Gastrocnemius medialis (tissue), 4 donors: Measurements from ENCODE around the gene EIF3CL. TPM values are rescaled to one million over a fixed set of nuclear protein-coding genes. Genes with fewer than 3 reads are reported as not detected.
"Not testable (repeated sequence)": the region's sequence is repeated elsewhere in the genome, so short reads cannot be mapped to it uniquely, and the experiment has no call there.

ENCODE experiments used
- ATAC-seq, 2 donors: fragments of 150-250 bp; one replicate each; pipeline ENCODE4 v1.9.1; 2016
- DNase-seq, 2 donors: peaks; one replicate each; pipeline ENCODE4 v3.0.0-alpha.2; 2019
- H3K27ac ChIP-seq, 4 donors: fragments of 200-600 bp; sonication (generic); 1 replicate in 1 of 4; 2 replicates in 3 of 4; pipeline ENCODE4 v1.5.1; 2016 to 2018; ENCODE audit warnings: mild to moderate bottlenecking in 2 of 4, moderate library complexity in 1 of 4
- H3K27me3 ChIP-seq, 3 donors: fragments of 200-600 bp; sonication (generic) in 2 of 3; 1 replicate in 1 of 3; 2 replicates in 2 of 3; pipeline versions ENCODE4 v1.5.1 to v1.6.0; 2016 to 2019; ENCODE audit warnings: mild to moderate bottlenecking in 1 of 3, moderate library complexity in 1 of 3
- H3K36me3 ChIP-seq, 2 donors: fragments of 200-600 bp; sonication (generic) in 1 of 2; one replicate each; pipeline ENCODE4 v1.5.1; 2017 to 2018
- H3K4me1 ChIP-seq, 2 donors: fragments of 200-600 bp; sonication (generic) in 1 of 2; one replicate each; pipeline ENCODE4 v1.5.1; 2016 to 2017; ENCODE audit warnings: mild to moderate bottlenecking in 2 of 2
- H3K4me3 ChIP-seq, 4 donors: fragments of 200-600 bp; sonication (generic) in 3 of 4; 1 replicate in 1 of 4; 2 replicates in 3 of 4; pipeline ENCODE4 v1.5.1; 2016 to 2019; ENCODE audit warnings: mild to moderate bottlenecking in 2 of 4
- H3K9me3 ChIP-seq, 3 donors: fragments of 200-600 bp; sonication (generic) in 2 of 3; 1 replicate in 1 of 3; 2 replicates in 2 of 3; pipeline ENCODE4 v1.5.1; 2016 to 2019
- in situ Hi-C, 4 donors: fragments of 200-750 bp; cut with MboI; loops; one replicate each; pipeline versions ENCODE4 v1.15.0 to v1.8.0; 2017; ENCODE audit warnings: low sequenced_read_pairs in 4 of 4
- intact Hi-C: fragments of 100-400 bp; cut with DNase I; formaldehyde crosslinking; loops from one replicate; pipeline ENCODE4 v1.15.1; 2023; ENCODE audit warnings: low total_unique reads
- total RNA-seq, 4 donors: library from RNA; depleted of rRNA; stranded (reverse); fragments of >200 nt; gene quantifications; one replicate each; pipeline versions ENCODE4 v1.1.0 to v1.2.3, GENCODE V29; 2016

EIF3CL gene
- total RNA-seq, 4 donors from 2014 or later: 95.6 to 220 (median 163) TPM

DNA sequence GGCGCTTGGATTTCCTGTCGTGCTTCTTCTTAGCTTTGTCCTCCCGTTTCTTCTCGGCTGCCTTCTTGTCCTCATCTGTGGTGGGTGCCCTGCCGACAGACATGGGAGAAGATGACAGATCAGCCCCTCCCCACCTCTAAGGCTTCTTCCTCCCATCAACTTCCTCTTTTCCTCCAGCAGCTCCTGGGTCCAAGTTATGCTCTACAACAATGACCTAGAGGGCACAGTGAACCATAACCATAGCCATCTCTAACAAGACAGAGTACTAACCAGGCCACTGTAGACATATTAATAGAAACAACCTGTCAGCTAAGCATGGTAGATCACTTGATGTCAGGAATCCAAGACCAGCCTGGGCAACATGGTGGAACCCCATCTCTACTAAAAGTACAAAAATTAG lies 11.6 kb downstream of the EIF3CL start:
- H3K27me3 ChIP-seq, H3K4me3 ChIP-seq, DNase-seq, H3K36me3 ChIP-seq, in situ Hi-C loops, intact Hi-C loops, H3K4me1 ChIP-seq, H3K27ac ChIP-seq, ATAC-seq, H3K9me3 ChIP-seq: not testable (repeated sequence)

DNA sequence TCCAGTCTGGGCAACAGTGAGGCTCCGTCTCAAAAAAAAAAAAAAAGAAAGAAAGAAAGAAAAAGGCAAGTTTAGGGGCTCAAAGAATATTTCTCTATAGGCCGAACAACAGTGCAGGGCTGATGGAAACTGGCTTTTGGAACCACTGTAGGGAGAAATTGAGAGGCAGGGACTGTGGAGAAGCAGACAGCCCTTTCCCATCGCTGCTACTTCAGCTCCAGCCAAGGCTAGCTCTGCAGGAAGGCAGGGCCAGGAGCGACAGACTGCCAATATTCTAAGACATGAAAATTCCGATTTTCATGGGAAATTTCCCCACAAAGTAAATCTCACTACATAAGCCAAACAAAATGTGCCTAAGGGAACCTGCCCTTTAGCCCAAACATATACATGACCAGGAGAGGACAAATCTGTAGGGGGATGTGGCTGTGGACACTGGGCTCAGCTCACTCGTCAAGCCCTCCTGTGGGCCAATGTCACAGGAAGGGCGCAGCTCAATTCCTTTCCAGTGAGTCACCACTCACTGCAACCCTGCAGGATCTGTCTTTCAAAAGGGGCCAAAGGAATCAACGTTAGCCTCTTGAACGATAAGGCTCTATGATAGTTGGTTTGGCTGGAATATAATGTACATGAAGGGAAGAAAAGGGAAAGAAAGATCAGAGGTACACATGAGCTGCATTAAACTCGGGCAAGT lies 21.3 kb downstream of the EIF3CL start:
- H3K4me3 ChIP-seq, DNase-seq, H3K4me1 ChIP-seq, intact Hi-C loops, H3K36me3 ChIP-seq, H3K9me3 ChIP-seq, H3K27me3 ChIP-seq, H3K27ac ChIP-seq, ATAC-seq, in situ Hi-C loops: not testable (repeated sequence)

DNA sequence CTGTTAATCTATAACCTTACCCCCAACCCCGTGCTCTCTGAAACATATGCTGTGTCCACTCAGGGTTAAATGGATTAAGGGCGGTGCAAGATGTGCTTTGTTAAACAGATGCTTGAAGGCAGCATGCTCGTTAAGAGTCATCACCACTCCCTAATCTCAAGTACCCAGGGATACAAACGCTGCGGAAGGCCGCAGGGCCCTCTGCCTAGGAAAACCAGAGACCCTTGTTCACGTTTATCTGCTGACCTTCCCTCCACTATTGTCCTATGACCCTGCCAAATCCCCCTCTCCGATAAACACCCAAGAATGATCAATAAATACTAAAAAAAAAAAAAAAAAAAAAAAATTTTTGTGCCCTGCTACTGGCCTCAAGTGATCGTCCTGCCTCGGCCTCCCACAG lies 25.8 kb downstream of the EIF3CL start:
- H3K36me3 ChIP-seq, H3K4me3 ChIP-seq, H3K27me3 ChIP-seq, H3K4me1 ChIP-seq, intact Hi-C loops, H3K9me3 ChIP-seq, ATAC-seq, DNase-seq, in situ Hi-C loops, H3K27ac ChIP-seq: not testable (repeated sequence)

DNA sequence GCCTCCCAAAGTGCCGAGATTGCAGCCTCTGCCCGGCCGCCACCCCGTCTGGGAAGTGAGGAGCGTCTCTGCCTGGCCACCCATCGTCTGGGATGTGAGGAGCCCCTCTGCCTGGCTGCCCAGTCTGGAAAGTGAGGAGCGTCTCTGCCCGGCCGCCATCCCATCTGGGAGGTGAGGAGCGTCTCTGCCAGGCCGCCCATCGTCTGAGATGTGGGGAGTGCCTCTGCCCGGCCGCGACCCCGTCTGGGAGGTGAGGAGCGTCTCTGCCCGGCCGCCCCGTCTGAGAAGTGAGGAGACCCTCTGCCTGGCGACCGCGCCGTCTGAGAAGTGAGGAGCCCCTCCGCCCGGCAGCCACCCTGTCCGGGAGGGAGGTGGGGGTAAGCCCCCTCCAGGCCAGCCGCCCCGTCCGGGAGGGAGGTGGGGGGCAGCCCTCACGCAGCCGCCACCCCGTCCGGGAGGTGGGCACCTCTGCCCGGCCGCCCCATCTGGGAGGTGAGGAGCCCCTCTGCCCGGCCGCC lies 26.5 kb downstream of the EIF3CL start:
- H3K27ac ChIP-seq, in situ Hi-C loops, H3K27me3 ChIP-seq, H3K4me1 ChIP-seq, H3K36me3 ChIP-seq, DNase-seq, ATAC-seq, H3K9me3 ChIP-seq, intact Hi-C loops, H3K4me3 ChIP-seq: not testable (repeated sequence)

DNA sequence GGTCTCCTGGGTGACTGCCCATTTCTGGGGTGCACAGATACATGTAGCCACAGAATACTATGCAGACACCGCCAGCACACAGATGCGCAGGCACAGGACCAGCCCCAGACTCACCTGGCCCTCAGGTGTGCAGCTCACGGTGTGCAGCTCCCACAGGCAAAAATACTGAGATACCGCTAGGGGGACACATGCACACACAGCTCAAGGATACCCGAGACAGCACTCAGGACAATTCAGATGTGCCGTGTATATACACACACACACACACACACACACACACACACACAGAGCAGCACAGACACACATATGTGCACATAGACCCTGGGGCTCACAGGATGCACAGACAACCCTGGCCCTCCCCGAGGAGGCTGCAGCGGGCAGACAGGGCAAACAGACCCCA lies 28.5 kb downstream of the EIF3CL start:
- H3K27ac ChIP-seq, H3K4me1 ChIP-seq, H3K9me3 ChIP-seq, ATAC-seq, in situ Hi-C loops, DNase-seq, H3K36me3 ChIP-seq, intact Hi-C loops, H3K4me3 ChIP-seq, H3K27me3 ChIP-seq: not testable (repeated sequence)

DNA sequence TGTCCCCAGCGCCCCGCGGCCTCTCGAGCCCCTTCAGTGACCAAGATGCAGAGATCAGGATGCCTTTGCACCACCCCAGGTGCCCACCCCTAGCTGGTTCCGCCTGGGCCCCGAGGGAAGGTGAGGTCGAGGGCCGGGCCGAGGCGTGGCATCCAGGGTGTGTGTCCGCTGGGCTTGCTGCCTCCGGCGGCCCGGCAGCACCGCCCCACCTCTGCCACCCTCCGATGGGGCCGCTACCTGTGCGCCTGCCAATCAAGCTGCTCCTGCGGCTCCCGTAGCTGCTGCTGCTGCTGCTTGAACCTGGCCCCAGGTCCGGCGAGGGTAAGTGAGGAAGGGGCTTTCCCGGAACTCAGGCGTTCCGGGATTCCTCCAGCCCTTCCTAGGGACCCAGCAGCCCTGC lies 29.4 kb downstream of the EIF3CL start:
- H3K9me3 ChIP-seq, in situ Hi-C loops, H3K27ac ChIP-seq, H3K36me3 ChIP-seq, ATAC-seq, H3K4me1 ChIP-seq, H3K27me3 ChIP-seq, DNase-seq, H3K4me3 ChIP-seq, intact Hi-C loops: not testable (repeated sequence)

DNA sequence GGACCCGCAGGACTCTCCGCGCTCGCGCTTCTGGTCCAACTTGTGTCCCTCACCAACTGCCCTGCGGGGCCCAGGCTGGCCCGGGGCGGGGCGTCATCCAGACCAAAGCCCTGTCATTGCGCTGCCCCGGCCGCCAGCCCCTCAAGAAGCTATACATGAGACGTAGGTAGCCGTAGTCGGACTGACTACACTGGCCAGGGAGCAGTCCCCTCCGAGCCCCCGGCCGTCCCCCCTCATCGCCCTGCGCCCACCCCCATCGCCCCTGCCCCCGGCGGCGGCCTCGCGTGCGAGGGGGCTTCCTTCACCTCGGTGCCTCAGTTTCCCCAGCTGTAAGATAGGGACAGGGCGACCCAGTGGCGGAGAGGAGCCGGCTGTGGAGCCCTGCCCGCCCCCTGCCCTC lies 35.7 kb downstream of the EIF3CL start:
- H3K36me3 ChIP-seq, intact Hi-C loops, DNase-seq, H3K4me1 ChIP-seq, ATAC-seq, in situ Hi-C loops, H3K4me3 ChIP-seq, H3K27ac ChIP-seq, H3K27me3 ChIP-seq, H3K9me3 ChIP-seq: not testable (repeated sequence)

DNA sequence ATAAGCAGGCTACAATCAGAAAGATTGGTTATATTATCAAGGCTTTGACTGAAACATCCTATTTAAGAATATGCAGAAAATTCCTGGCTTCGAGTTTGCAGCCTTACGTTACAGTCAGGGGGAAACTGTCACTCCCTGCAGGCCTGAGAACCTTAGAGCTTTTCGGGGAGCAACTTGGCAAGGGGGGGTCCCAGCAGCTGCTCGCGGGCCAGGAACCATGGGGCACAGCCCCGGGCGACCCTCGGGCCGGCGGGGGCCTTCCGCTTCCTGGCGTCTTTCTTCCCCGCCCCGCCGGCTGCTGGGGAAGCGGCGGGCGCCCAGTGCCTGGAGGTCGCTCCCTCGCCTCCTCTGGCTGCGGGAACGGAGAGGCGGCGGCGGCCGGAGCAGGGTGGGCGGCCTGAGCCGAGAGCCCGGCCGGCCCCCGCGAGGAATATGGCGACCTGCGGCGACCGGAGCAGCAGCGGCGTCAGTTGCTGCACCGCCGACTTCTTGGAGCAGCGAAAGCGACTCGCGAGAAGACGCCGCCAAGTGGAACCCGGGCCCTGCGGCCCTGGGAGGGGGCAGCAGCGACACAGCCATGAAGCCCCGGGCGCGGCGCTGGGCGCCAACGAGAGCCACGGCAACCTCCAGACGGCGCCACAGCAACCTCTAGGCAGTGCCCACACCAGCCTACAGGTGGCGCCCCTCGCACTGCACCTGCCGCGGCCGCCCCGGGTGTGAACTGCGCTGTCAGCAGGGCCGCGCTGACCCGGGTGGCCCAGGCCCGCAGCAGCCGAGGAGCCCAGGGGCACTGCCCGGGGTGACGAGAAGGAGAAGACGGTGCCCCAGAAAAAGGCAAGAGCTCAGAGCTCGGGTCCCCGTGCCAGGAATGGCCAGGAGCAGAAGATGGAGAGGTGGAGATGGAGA lies 39.1 kb downstream of the EIF3CL start:
- ATAC-seq: peak; percentile 94 to 97
- H3K4me3 ChIP-seq, H3K27me3 ChIP-seq, intact Hi-C loops, in situ Hi-C loops, H3K4me1 ChIP-seq, H3K36me3 ChIP-seq, DNase-seq, H3K9me3 ChIP-seq, H3K27ac ChIP-seq: not testable (repeated sequence)

DNA sequence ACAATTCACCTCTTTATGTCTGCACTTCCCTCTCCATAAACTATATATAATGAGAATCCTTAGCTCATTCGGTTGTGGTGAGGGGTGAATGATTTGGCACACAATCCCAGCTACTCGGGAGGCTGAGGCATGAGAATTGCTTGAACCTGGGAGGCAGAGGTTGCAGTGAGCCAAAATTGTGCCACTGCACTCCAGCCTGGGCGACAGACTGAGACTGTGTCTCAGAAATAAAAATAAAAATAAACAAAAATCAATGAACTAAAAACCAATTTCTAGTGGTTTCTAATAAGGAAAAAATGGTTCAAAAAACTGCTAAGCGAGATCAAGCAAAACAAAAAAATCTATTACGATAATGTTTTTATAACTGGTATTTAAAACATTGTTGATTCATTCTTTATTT lies 40.2 kb downstream of the EIF3CL start, which contains the start of gene NPIPB6:
TSS of gene NPIPB6 (minus strand) at position 101 of the 400 bp plus-strand sequence. CDS start 686 bp downstream, outside the sequence.
- ATAC-seq, in situ Hi-C loops, H3K36me3 ChIP-seq, H3K27me3 ChIP-seq, H3K9me3 ChIP-seq, H3K27ac ChIP-seq, H3K4me3 ChIP-seq, DNase-seq, H3K4me1 ChIP-seq, intact Hi-C loops: not testable (repeated sequence)

DNA sequence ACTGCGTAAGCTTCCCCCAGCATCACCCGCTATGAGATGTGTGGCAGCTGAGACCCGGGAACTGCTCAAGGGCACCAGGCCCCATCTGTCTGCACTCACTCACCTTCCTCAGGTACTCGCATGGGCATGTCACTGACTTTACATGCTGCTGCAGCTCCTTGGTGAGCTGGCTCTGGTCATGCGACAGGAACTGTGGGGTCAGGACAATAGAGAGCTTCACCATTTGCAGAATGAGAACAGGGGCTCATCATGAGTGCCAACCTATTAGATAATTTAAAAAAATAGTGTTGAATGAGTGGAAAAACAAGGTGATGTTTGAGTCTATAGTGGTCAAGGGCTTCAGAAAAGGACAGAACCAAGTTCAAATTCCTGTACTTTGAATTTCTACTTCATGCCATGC lies 41.0 kb downstream of the EIF3CL start:
- intact Hi-C loops, H3K4me3 ChIP-seq, H3K27me3 ChIP-seq, in situ Hi-C loops, DNase-seq, H3K27ac ChIP-seq, ATAC-seq, H3K4me1 ChIP-seq, H3K36me3 ChIP-seq, H3K9me3 ChIP-seq: not testable (repeated sequence)

DNA sequence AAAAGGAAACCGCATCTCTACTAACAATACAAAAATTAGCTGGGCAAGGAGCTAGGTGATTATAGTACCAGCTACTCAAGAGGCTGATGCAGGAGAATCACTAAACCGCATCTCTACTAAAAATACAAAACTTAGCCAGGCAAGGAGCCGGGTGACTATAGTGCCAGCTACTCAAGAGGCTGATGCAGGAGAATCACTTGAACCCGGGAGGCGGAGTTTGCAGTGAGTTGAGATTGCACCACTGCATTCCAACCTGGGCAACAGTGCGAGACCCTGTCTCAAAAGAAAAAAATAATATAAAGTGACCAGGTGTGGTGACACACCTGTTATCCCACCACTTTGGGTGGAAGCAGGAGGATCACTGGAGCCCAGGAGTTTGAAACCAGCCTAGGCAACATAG lies 65.4 kb downstream of the EIF3CL start:
- H3K36me3 ChIP-seq, H3K27me3 ChIP-seq, H3K4me3 ChIP-seq, in situ Hi-C loops, DNase-seq, intact Hi-C loops, ATAC-seq, H3K27ac ChIP-seq, H3K4me1 ChIP-seq, H3K9me3 ChIP-seq: not testable (repeated sequence)
